Heart right ventricle (tissue), 16 donors: ENCODE results near the gene APOOL. TPM values are rescaled to one million over a fixed set of nuclear protein-coding genes. Genes with fewer than 3 reads are reported as not detected.

Source experiments
- ATAC-seq, 8 donors: fragments of 200-7000 bp; cut with Tn5 transposase; one replicate each; pipeline ENCODE4 v1.9.1; 2020; ENCODE audit warnings: mild to moderate bottlenecking in 8 of 8, moderate library complexity in 8 of 8, moderate number of reproducible peaks in 1 of 8
- DNase-seq, 2 donors: peaks; one replicate each; pipeline ENCODE4 v3.0.0-alpha.2; 2020
- H3K27ac ChIP-seq, 10 donors: fragments of 200-600 bp; sonication (generic) in 2 of 10; one replicate each; pipeline versions ENCODE4 v1.5.0 to v1.8.0; 2020 to 2022; ENCODE audit warnings: mild to moderate bottlenecking in 3 of 10
- H3K27me3 ChIP-seq, 7 donors: fragments of 200-600 bp; one replicate each; pipeline ENCODE4 v1.8.0; 2021 to 2022; ENCODE audit warnings: mild to moderate bottlenecking in 2 of 7
- H3K36me3 ChIP-seq, 9 donors: fragments of 200-600 bp; sonication (generic) in 1 of 9; one replicate each; pipeline versions ENCODE4 v1.5.0 to v1.8.0; 2020 to 2022; ENCODE audit warnings: mild to moderate bottlenecking in 2 of 9
- H3K4me1 ChIP-seq, 9 donors: fragments of 200-600 bp; sonication (generic) in 1 of 9; one replicate each; pipeline versions ENCODE4 v1.5.0 to v1.8.0; 2020 to 2022; ENCODE audit warnings: mild to moderate bottlenecking in 4 of 9
- H3K4me3 ChIP-seq, 10 donors: fragments of 200-600 bp; sonication (generic) in 2 of 10; one replicate each; pipeline versions ENCODE4 v1.5.0 to v1.8.0; 2020 to 2022; ENCODE audit warnings: mild to moderate bottlenecking in 7 of 10, moderate library complexity in 2 of 10
- H3K9me3 ChIP-seq, 11 donors: fragments of 200-600 bp in 10 of 11; sonication (generic) in 2 of 11; one replicate each; pipeline versions ENCODE4 v1.5.0 to v1.8.0; 2013 to 2022; ENCODE audit warnings: mild to moderate bottlenecking in 2 of 11, control low read depth in 1 of 11, moderate library complexity in 1 of 11
- CTCF ChIP-seq, 9 donors: fragments of 200-600 bp; sonication (generic) in 2 of 9; IDR thresholded peaks; one replicate each; pipeline versions ENCODE4 v1.5.0 to v1.8.0; 2021 to 2022; ENCODE audit warnings: antibody characterized with exemption in 9 of 9, mild to moderate bottlenecking in 5 of 9, moderate library complexity in 1 of 9
- WGBS, 2 donors: extraction: QIAGEN DNeasy Blood & Tissue Kit; methylation state at CpG; one replicate each; pipeline ENCODE4 v1.1.7; 2013; ENCODE audit warnings: inconsistent platforms in 1 of 2; 5-methylcytosine and 5-hydroxymethylcytosine counted together
- intact Hi-C, 10 donors: fragments of 100-400 bp; cut with DNase I; formaldehyde crosslinking; loops; one replicate each; pipeline versions ENCODE4 v1.11.1 to v1.14.2; 2022
- polyA plus RNA-seq, 2 donors: library from polyadenylated mRNA; stranded (reverse); fragments of 200-250 nt; gene quantifications; one replicate each; pipeline ENCODE4 v1.2.3, GENCODE V29; 2013
- total RNA-seq, 10 donors: library from RNA; stranded (reverse); fragmentation: NEBNext Ultra II Directional in 3 of 10; extraction: Animal tissue kit (Norgen Biotek cat#: 25700) in 3 of 10; gene quantifications; one replicate each; pipeline versions ENCODE4 v1.2.1 to v1.2.4, GENCODE V29; 2021 to 2023
- donor health status: Arrhythmogenic right ventricular cardiomyopathy.
- donor health status: ischemic (EF 13 %, LVEDD 7.1; RV severe dilation, severe dysfunction).
- donor health status: healthy with polysubstance abuse.
- donor health status: DM: no; HTN: yes; CAD: no.
- donor health status: DM: no; HTN: no; CAD: no.
- donor health status: ischemic (EF 25% LVEDD 6.9; RV normal size, moderate dysfunction).
- donor health status: ischemic (EF 25% LVEDD 5.7; RV mildly dilated, moderate dysfunction).
- donor health status: healthy.
- donor health status: DM: yes; HTN: yes; CAD: no.
- donor health status: Ischemic cardiomyopathy.
- donor health status: ischemic (EF 35%, LVEDD 5.7; RV mildly dilated, moderate dysfunction).
- donor health status: nonischemic (EF 11% LVEDD 7.7; RV severe dilation, severe dysfunction).
- donor health status: DM: yes; HTN: yes; CAD: no.
- donor health status: PGD.
- donor health status: ischemic (EF 29% LVEDD 5.4; RV normal size, mild dysfunction).
- donor health status: nonischemic (EF 23%, LVEDD 6.1; RV moderate dilation, normal function).

Gene APOOL
- total and polyA plus RNA-seq, 12 donors, result 4.6 to 60.7 (median 54.3) TPM

GRCh38 chrX:85026170-85026569, 22.5 kb downstream of the APOOL start:
- DNase-seq, result no peak
- Histone ChIP-seq H3K9me3 (peaks cover 0 to 4% (median 0%) of the 10 kb centered on the region in 11 donors), H3K27me3 (no peaks in the 10 kb centered on the region), H3K4me3 (no peak overlapping the region), H3K4me1 (peaks cover 0 to 7% (median 0%) of the 10 kb centered on the region in 9 donors), H3K36me3 (no peaks in the 10 kb centered on the region), H3K27ac (no peak overlapping the region)
- no peak for TF ChIP-seq CTCF (IDR thresholded peaks at IDR 0.05)
- intact Hi-C loops, result no loop called here
- ATAC-seq, result no peak

GRCh38 chrX:85029043-85029442, 25.4 kb downstream of the APOOL start:
- intact Hi-C loops, result no loop called here
- H3K27ac ChIP-seq, result no peak overlapping the region
- ATAC-seq (no peak), DNase-seq (no peak)
- H3K4me3 ChIP-seq, result no peak overlapping the region
- H3K9me3 ChIP-seq, result peaks cover 0 to 4% (median 0%) of the 10 kb centered on the region in 11 donors
- no peaks in the 10 kb centered on the region for H3K36me3 ChIP-seq
- peaks cover 0 to 2% (median 0%) of the 10 kb centered on the region in 9 donors for H3K4me1 ChIP-seq
- TF ChIP-seq CTCF (IDR thresholded peaks at IDR 0.05), result no peak
- no peaks in the 10 kb centered on the region for H3K27me3 ChIP-seq

GRCh38 chrX:85031505-85031904, 27.8 kb downstream of the APOOL start:
- peaks cover 0 to 4% (median 0%) of the 10 kb centered on the region in 11 donors for H3K9me3 ChIP-seq
- ATAC-seq, result peak in 1 of 8 donors; percentile 67
- no peak overlapping the region for H3K4me3 ChIP-seq
- DNase-seq, result no peak
- no peaks in the 10 kb centered on the region for H3K36me3 ChIP-seq
- no peak for TF ChIP-seq CTCF (IDR thresholded peaks at IDR 0.05)
- no peak overlapping the region for H3K27ac ChIP-seq
- intact Hi-C loops, result no loop called here
- 63 to 69% methylated on average over 2 of the region's 2 CpGs for WGBS, 2 donors
- no peaks in the 10 kb centered on the region for H3K27me3 ChIP-seq
- H3K4me1 ChIP-seq, result no peaks in the 10 kb centered on the region

GRCh38 chrX:85037114-85037513, 33.4 kb downstream of the APOOL start:
- DNase-seq (no peak), ATAC-seq (no peak)
- H3K4me3 ChIP-seq, result no peak overlapping the region
- no peak for TF ChIP-seq CTCF (IDR thresholded peaks at IDR 0.05)
- no peaks in the 10 kb centered on the region for H3K4me1 ChIP-seq
- no peaks in the 10 kb centered on the region for H3K36me3 ChIP-seq
- intact Hi-C loops, result no loop called here
- H3K9me3 ChIP-seq, result peaks cover 0 to 12% (median 0%) of the 10 kb centered on the region in 11 donors
- H3K27me3 ChIP-seq, result no peaks in the 10 kb centered on the region
- WGBS, 2 donors, result 88 to 89% methylated on average over 3 of the region's 3 CpGs
- H3K27ac ChIP-seq, result no peak overlapping the region
